Dendritic cell treated with granulocyte-macrophage colony-stimulating factor and Interleukin-4, amounts not matched to agents 40 ng/mL and 50 ng/mL, for 4 days (primary cell): ENCODE measurements around the gene RIC1.
"Not testable (repeated sequence)": the region's sequence is repeated elsewhere in the genome, so short reads cannot be mapped to it uniquely, and the experiment has no call there.

Experiments used
- H3K27ac Mint-ChIP-seq: one replicate; pipeline ENCODE4 v1.8.0; 2022; ENCODE audit warnings: mild to moderate bottlenecking, mixed read lengths
- H3K27me3 Mint-ChIP-seq: one replicate; pipeline ENCODE4 v1.8.0; 2022; ENCODE audit warnings: mild to moderate bottlenecking, mixed read lengths
- H3K36me3 Mint-ChIP-seq: one replicate; pipeline ENCODE4 v1.8.0; 2022; ENCODE audit warnings: low read depth, mixed read lengths
- H3K4me1 Mint-ChIP-seq: one replicate; pipeline ENCODE4 v1.8.0; 2022; ENCODE audit warnings: low read depth, mixed read lengths
- H3K4me3 Mint-ChIP-seq: one replicate; pipeline ENCODE4 v1.8.0; 2022; ENCODE audit warnings: mild to moderate bottlenecking, moderate library complexity, mixed read lengths
- H3K9me3 Mint-ChIP-seq: one replicate; pipeline ENCODE4 v1.8.0; 2022; ENCODE audit warnings: mixed read lengths
- intact Hi-C: fragments of 100-400 bp; cut with micrococcal nuclease; formaldehyde crosslinking; loops from one replicate; pipeline ENCODE4 v1.15.0; 2022

Gene RIC1

DNA sequence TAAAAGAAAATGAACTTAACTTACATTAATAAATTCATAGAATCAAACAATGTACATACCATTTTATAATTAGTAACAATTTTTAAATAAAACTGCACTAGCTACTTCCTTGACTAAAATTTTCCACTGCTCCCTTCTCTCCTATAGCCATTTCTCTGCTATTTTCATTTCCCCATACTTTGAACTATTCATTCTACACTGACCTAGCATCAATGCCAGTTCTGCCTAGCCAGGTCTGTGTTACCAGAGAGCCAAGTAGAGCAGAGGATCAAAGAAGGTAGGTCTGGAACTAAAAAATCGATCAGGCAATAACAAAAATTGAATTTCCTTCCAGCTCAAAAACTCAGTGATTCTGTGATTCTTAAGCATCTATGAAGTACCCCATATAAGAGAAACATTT is 119.5 kb downstream of the RIC1 start:
- intact Hi-C loops = no loop called here
- Mint-ChIP-seq H3K36me3 (peaks cover 87% of the 10 kb centered on the region), H3K27ac (no peak overlapping the region), H3K27me3 (no peaks in the 10 kb centered on the region), H3K4me3 (no peak overlapping the region), H3K9me3 (peaks cover 16% of the 10 kb centered on the region), H3K4me1 (no peaks in the 10 kb centered on the region)

GRCh38 chr9:5749306-5749705 is 120.4 kb downstream of the RIC1 start:
- Mint-ChIP-seq H3K4me3 (no peak overlapping the region), H3K27ac (no peak overlapping the region), H3K4me1 (no peaks in the 10 kb centered on the region), H3K27me3 (no peaks in the 10 kb centered on the region), H3K9me3 (peaks cover 16% of the 10 kb centered on the region), H3K36me3 (peaks cover 86% of the 10 kb centered on the region)
- intact Hi-C loops = no loop called here

GRCh38 chr9:5750569-5750968 is 121.7 kb downstream of the RIC1 start:
- Mint-ChIP-seq H3K27me3 (no peaks in the 10 kb centered on the region), H3K36me3 (peaks cover 81% of the 10 kb centered on the region), H3K4me3 (no peak overlapping the region), H3K27ac (no peak overlapping the region), H3K9me3 (peaks cover 16% of the 10 kb centered on the region), H3K4me1 (no peaks in the 10 kb centered on the region)
- intact Hi-C loops = no loop called here

GRCh38 chr9:5756633-5757032 is 127.7 kb downstream of the RIC1 start:
- Mint-ChIP-seq H3K4me1 (peaks cover 10% of the 10 kb centered on the region), H3K36me3 (peaks cover 87% of the 10 kb centered on the region), H3K27me3 (no peaks in the 10 kb centered on the region), H3K4me3 (no peak overlapping the region), H3K27ac (no peak overlapping the region), H3K9me3 (no peaks in the 10 kb centered on the region)
- intact Hi-C loops = no loop called here

- H3K36me3 Mint-ChIP-seq = peaks cover 100% of the 10 kb centered on the region
- intact Hi-C loops = no loop called here
- no peaks in the 10 kb centered on the region for H3K9me3 Mint-ChIP-seq
- no peak overlapping the region for H3K4me3 Mint-ChIP-seq
- no peaks in the 10 kb centered on the region for H3K27me3 Mint-ChIP-seq
- no peak overlapping the region for H3K27ac Mint-ChIP-seq
- peaks cover 11% of the 10 kb centered on the region for H3K4me1 Mint-ChIP-seq
Observed at GRCh38 chr9:5760338-5760737, 131.4 kb downstream of the RIC1 start.

DNA sequence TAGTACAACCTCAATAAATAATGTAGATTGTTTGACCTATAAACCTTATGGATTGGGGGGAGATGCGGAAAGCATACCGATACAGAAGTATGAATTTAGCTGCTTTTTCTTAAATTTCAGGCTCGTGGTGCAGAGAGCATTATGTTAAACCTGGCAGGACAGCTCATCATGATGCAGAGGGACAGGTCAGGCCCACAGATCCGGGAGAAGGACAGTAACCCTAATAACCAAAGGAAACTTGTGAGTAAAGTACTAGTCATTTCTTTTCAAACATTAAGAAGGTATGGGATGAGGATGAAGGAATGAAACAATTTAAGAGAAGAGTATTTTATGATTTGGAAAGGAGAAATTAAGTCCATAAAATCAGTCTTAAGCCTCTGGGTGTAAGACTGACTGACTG is 133.5 kb downstream of the RIC1 start:
- peaks cover 11% of the 10 kb centered on the region for H3K4me1 Mint-ChIP-seq
- intact Hi-C loops = no loop called here
- H3K9me3 Mint-ChIP-seq = no peaks in the 10 kb centered on the region
- no peak overlapping the region for H3K4me3 Mint-ChIP-seq
- H3K27ac Mint-ChIP-seq = peak overlapping the region; percentile 1
- H3K36me3 Mint-ChIP-seq = peaks cover 100% of the 10 kb centered on the region
- no peaks in the 10 kb centered on the region for H3K27me3 Mint-ChIP-seq

GRCh38 chr9:5764130-5764868 is 135.4 kb downstream of the RIC1 start:
- H3K36me3 Mint-ChIP-seq = peaks cover 100% of the 10 kb centered on the region
- H3K9me3 Mint-ChIP-seq = no peaks in the 10 kb centered on the region
- no peaks in the 10 kb centered on the region for H3K27me3 Mint-ChIP-seq
- no peak overlapping the region for H3K27ac Mint-ChIP-seq
- no peak overlapping the region for H3K4me3 Mint-ChIP-seq
- intact Hi-C loops = no loop called here
- H3K4me1 Mint-ChIP-seq = peaks cover 11% of the 10 kb centered on the region

- Mint-ChIP-seq H3K27ac (no peak overlapping the region), H3K9me3 (no peaks in the 10 kb centered on the region), H3K4me3 (no peak overlapping the region), H3K4me1 (no peaks in the 10 kb centered on the region), H3K36me3 (peaks cover 100% of the 10 kb centered on the region), H3K27me3 (no peaks in the 10 kb centered on the region)
- intact Hi-C loops = no loop called here
Observed at GRCh38 chr9:5767968-5768932, 139.3 kb downstream of the RIC1 start.

- H3K27ac Mint-ChIP-seq = no peak overlapping the region
Observed at GRCh38 chr9:5773324-5773999, 144.6 kb downstream of the RIC1 start.

GRCh38 chr9:5778805-5779204 is 149.9 kb downstream of the RIC1 start:
- H3K36me3 Mint-ChIP-seq = peaks cover 82% of the 10 kb centered on the region
- no peaks in the 10 kb centered on the region for H3K4me1 Mint-ChIP-seq
- no peaks in the 10 kb centered on the region for H3K27me3 Mint-ChIP-seq
- H3K4me3 Mint-ChIP-seq = no peak overlapping the region
- H3K9me3 Mint-ChIP-seq = peaks cover 53% of the 10 kb centered on the region
- intact Hi-C loops = loop anchor here (10.0 kb wide), 1 partner anchor 704 kb away; no protein-coding TSS in a partner anchor
- no peak overlapping the region for H3K27ac Mint-ChIP-seq

More at GRCh38 chr9:5773324-5773999, 144.6 kb downstream of the RIC1 start:
- Mint-ChIP-seq H3K4me1 (no peaks in the 10 kb centered on the region), H3K36me3 (peaks cover 83% of the 10 kb centered on the region), H3K4me3 (no peak overlapping the region), H3K9me3 (peaks cover 7% of the 10 kb centered on the region), H3K27me3 (no peaks in the 10 kb centered on the region)
- intact Hi-C loops = loop anchor here (10.0 kb wide), 1 partner anchor 699 kb away; no protein-coding TSS in a partner anchor

DNA sequence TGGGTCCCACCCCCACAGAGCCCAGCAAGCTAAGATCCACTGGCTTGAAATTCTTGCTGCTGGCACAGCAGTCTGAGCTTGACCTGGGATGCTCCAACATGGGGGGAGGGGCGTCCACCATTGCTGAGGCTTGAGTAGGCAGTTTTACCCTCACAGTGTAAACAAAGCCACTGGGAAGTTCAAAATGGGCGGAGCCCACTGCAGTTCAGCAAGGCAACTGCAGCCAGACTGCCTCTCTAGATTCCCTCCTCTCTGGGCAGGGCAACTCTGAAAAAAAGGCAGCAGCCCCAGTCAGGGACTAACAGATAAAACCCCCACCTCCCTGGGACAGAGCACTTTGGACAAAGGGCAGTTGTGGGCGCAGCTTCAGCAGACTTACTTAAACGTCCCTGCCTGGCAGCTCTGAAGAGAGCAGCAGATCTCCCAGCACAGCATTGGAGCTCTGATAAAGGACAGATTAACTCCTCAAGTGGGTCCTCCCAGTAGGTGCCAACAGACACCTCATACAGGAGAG is 150.9 kb downstream of the RIC1 start:
- not testable (repeated sequence) for H3K4me3 Mint-ChIP-seq, H3K4me1 Mint-ChIP-seq, H3K27ac Mint-ChIP-seq, H3K27me3 Mint-ChIP-seq
- intact Hi-C loops = loop anchor here (10.0 kb wide), 1 partner anchor 705 kb away; no protein-coding TSS in a partner anchor
- Mint-ChIP-seq H3K36me3 (peaks cover 72% of the 10 kb centered on the region), H3K9me3 (peaks cover 53% of the 10 kb centered on the region)

DNA sequence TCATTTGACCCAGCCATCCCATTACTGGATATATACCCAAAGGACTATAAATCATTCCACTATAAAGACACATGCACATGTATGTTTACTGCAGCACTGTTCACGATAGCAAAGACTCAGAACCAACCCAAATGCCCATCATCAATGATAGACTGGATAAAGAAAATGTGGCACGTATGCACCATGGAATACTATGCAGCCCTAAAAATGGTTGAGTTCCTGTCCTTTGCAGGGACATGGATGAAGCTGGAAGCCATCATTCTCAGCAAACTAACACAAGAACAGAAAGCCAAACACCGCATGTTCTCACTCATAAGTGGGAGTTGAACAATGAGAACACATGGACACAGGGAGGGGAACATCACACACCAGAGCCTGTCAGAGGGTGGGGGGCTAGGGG is 154.5 kb downstream of the RIC1 start:
- intact Hi-C loops, H3K27me3 Mint-ChIP-seq, H3K4me1 Mint-ChIP-seq, H3K27ac Mint-ChIP-seq, H3K4me3 Mint-ChIP-seq: not testable (repeated sequence)
- Mint-ChIP-seq H3K36me3 (peaks cover 77% of the 10 kb centered on the region), H3K9me3 (peaks cover 47% of the 10 kb centered on the region)

- peaks cover 8% of the 10 kb centered on the region for H3K4me1 Mint-ChIP-seq
- peaks cover 77% of the 10 kb centered on the region for H3K36me3 Mint-ChIP-seq
- no peak overlapping the region for H3K27ac Mint-ChIP-seq
- H3K4me3 Mint-ChIP-seq = no peak overlapping the region
- H3K27me3 Mint-ChIP-seq = no peaks in the 10 kb centered on the region
- peaks cover 41% of the 10 kb centered on the region for H3K9me3 Mint-ChIP-seq
- intact Hi-C loops = no loop called here
Observed at GRCh38 chr9:5783982-5784381, 155.1 kb downstream of the RIC1 start.
